SU-DHL-6 (cell line): ENCODE data around the gene GADD45GIP1.
A peak's percentile ranks its signal among the peaks of the same experiment; 100 is the strongest.
"Not testable (repeated sequence)": the region's sequence is repeated elsewhere in the genome, so short reads cannot be mapped to it uniquely, and the experiment has no call there.

Experiments
- H2AFZ ChIP-seq: fragments of 200-600 bp; sonication (generic); 2 replicates; pipeline ENCODE4 v1.6.1; 2014; ENCODE audit warnings: low read depth, mild to moderate bottlenecking, moderate library complexity, mixed read lengths, antibody characterized with exemption, low read length; ENCODE audit not compliant: severe bottlenecking
- H3F3A ChIP-seq: fragments of 200-600 bp; shearing (Covaris generic); 2 replicates; pipeline ENCODE4 v1.6.0; 2016; ENCODE audit warnings: antibody characterized with exemption, mild to moderate bottlenecking; ENCODE audit not compliant: insufficient read depth
- H3K27ac ChIP-seq: fragments of 200-600 bp; sonication (generic); 2 replicates; pipeline ENCODE4 v1.5.1; 2016; ENCODE audit warnings: low read depth, mild to moderate bottlenecking, low read length, moderate library complexity, mixed read lengths
- H3K27me3 ChIP-seq: fragments of 200-600 bp; sonication (generic), shearing (Covaris generic); 2 replicates; pipeline ENCODE4 v1.6.0; 2014; ENCODE audit warnings: mild to moderate bottlenecking, low read length
- H3K36me3 ChIP-seq: fragments of 200-600 bp; sonication (generic); 2 replicates; pipeline ENCODE4 v1.6.1; 2014; ENCODE audit warnings: mild to moderate bottlenecking, low read length, mixed read lengths
- H3K4me2 ChIP-seq: fragments of 300-600, 200-600 bp; shearing (Covaris generic), sonication (generic); 2 replicates; pipeline ENCODE4 v1.6.0; 2014; ENCODE audit warnings: low read length, low read depth, mild to moderate bottlenecking; ENCODE audit not compliant: poor library complexity, severe bottlenecking
- H3K4me3 ChIP-seq: fragments of 200-600 bp; sonication (generic); 2 replicates; pipeline ENCODE4 v1.5.1; 2014; ENCODE audit warnings: antibody characterized with exemption, low read length, mild to moderate bottlenecking, mixed read lengths; ENCODE audit not compliant: insufficient read depth, poor library complexity, severe bottlenecking
- H3K79me2 ChIP-seq: fragments of 200-600 bp; sonication (generic); 2 replicates; pipeline ENCODE4 v1.6.1; 2014; ENCODE audit warnings: mild to moderate bottlenecking, low read length, moderate library complexity; ENCODE audit not compliant: insufficient read depth
- H3K9ac ChIP-seq: fragments of 200-600 bp; sonication (generic); 2 replicates; pipeline ENCODE4 v1.7.0; 2014; ENCODE audit warnings: mild to moderate bottlenecking, low read length
- H3K9me2 ChIP-seq: fragments of 200-600 bp; sonication (generic); replicated peaks from 2 replicates; pipeline ENCODE4 v1.6.1; 2014; ENCODE audit warnings: low read length; ENCODE audit not compliant: insufficient read depth
- H3K9me3 ChIP-seq: fragments of 200-600 bp; sonication (generic); 2 replicates; pipeline ENCODE4 v1.6.1; 2014; ENCODE audit warnings: low read length, mixed read lengths; ENCODE audit not compliant: insufficient read depth
- H4K20me1 ChIP-seq: fragments of 200-600 bp; sonication (generic); 2 replicates; pipeline ENCODE4 v1.6.1; 2014; ENCODE audit warnings: low read depth, mild to moderate bottlenecking, antibody characterized with exemption, low read length, moderate library complexity, mixed read lengths
- EZH2phosphoT487 ChIP-seq: fragments of 200-600 bp; sonication (generic), shearing (Covaris generic); conservative IDR thresholded peaks from 2 replicates; pipeline ENCODE4 v1.6.1; 2018; ENCODE audit warnings: mild to moderate bottlenecking, antibody characterized with exemption, low read length, moderate library complexity, mixed read lengths
- TF ChIP-seq, protein P1 (sequence below): fragments of 200-600 bp; sonication (generic); IDR thresholded peaks from one replicate; pipeline ENCODE4 v1.5.1; 2017; ENCODE audit warnings: antibody characterized with exemption, mild to moderate bottlenecking, low read length, moderate library complexity; ENCODE audit not compliant: insufficient read depth, poor library complexity, severe bottlenecking

Gene GADD45GIP1

GRCh38 chr19:12953138-12953798 lies 3.8 kb downstream of the GADD45GIP1 start:
- H3F3A ChIP-seq: peaks cover 43% of the 10 kb centered on the region
- H3K79me2 ChIP-seq: peaks cover 29% of the 10 kb centered on the region
- H3K9me3 ChIP-seq: no peaks in the 10 kb centered on the region
- peak overlapping the region; percentile 69 for H3K4me2 ChIP-seq
- H3K4me3 ChIP-seq: no peak overlapping the region
- peak overlapping the region; percentile 56; the same call in 1 of the 2 replicates for H3K27ac ChIP-seq
- 0 out of 2 replicates have a peak overlapping the region, but pooled peaks have one; percentile 10 for H3K9ac ChIP-seq
- H3K27me3 ChIP-seq: no peaks in the 10 kb centered on the region
- no peaks in the 10 kb centered on the region; the same call in 1 of the 2 replicates for H4K20me1 ChIP-seq
- 0 out of 2 replicates have a peak, but pooled peaks cover 7% of the 10 kb centered on the region for H3K36me3 ChIP-seq
- H2AFZ ChIP-seq: no peak overlapping the region
- H3K9me2 ChIP-seq: no peaks in the 10 kb centered on the region
- TF ChIP-seq, protein P1, sequence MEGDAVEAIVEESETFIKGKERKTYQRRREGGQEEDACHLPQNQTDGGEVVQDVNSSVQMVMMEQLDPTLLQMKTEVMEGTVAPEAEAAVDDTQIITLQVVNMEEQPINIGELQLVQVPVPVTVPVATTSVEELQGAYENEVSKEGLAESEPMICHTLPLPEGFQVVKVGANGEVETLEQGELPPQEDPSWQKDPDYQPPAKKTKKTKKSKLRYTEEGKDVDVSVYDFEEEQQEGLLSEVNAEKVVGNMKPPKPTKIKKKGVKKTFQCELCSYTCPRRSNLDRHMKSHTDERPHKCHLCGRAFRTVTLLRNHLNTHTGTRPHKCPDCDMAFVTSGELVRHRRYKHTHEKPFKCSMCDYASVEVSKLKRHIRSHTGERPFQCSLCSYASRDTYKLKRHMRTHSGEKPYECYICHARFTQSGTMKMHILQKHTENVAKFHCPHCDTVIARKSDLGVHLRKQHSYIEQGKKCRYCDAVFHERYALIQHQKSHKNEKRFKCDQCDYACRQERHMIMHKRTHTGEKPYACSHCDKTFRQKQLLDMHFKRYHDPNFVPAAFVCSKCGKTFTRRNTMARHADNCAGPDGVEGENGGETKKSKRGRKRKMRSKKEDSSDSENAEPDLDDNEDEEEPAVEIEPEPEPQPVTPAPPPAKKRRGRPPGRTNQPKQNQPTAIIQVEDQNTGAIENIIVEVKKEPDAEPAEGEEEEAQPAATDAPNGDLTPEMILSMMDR: no peak
- TF ChIP-seq EZH2phosphoT487: no peak

DNA sequence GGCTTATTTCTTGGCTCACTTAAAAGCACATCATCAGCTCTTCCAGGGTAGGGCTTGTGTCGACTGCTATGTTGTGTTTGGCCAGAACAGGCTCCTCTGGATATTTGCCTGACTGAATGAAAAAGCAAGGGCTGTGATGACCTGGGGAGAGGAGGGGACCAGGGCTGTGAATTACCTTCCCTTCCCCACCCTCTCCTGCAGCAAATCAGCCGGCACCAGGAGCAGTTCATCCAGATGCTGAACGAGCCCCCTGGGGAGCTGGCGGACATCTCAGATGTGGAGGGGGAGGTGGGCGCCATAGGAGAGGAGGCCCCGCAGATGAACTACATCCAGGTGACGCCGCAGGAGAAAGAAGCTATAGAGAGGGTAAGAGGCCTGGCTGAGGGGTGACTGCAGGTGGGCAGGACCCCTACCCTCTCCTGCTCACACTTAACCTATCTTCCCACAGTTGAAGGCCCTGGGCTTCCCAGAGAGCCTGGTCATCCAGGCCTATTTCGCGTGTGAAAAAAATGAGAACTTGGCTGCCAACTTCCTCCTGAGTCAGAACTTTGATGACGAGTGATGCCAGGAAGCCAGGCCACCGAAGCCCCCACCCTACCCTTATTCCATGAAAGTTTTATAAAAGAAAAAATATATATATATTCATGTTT lies 4.4 kb downstream of the GADD45GIP1 start:
- Histone ChIP-seq H3K27ac (no peak overlapping the region), H3K79me2 (peaks cover 34% of the 10 kb centered on the region)

DNA sequence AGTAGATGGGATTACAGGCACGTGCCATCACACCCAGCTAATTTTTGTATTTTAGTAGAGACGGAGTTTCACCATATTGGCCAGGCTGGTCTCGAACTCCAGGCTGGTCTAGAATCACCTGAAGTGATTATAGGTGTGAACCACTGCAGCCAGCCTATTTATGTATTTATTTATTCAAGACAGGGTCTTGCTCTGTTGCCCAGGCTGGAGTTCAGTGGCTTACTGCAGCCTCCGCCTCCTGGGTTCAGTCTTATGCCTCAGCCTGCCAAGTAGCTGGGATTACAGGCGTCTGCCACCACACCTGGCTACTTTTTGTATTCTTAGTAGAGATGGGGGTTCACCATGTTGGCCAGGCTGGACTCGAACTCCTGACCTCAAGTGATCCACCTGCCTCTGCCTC lies 5.0 kb downstream of the GADD45GIP1 start:
- H3K9me3 ChIP-seq, H4K20me1 ChIP-seq, H3K9ac ChIP-seq, H3K4me3 ChIP-seq, H2AFZ ChIP-seq, H3K9me2 ChIP-seq, H3K27me3 ChIP-seq, H3K27ac ChIP-seq, H3K4me2 ChIP-seq: not testable (repeated sequence)
- H3F3A ChIP-seq: peaks cover 35% of the 10 kb centered on the region
- peaks cover 10% of the 10 kb centered on the region; the same call in 1 of the 2 replicates for H3K36me3 ChIP-seq
- H3K79me2 ChIP-seq: peaks cover 34% of the 10 kb centered on the region

More for the DNA sequence above, 4.4 kb downstream of the GADD45GIP1 start:
- H3K9ac ChIP-seq: no peak overlapping the region
- TF ChIP-seq, protein P1: no peak
- no peak for TF ChIP-seq EZH2phosphoT487
- no peak overlapping the region for H3K4me2 ChIP-seq
- H4K20me1 ChIP-seq: no peaks in the 10 kb centered on the region; the same call in 1 of the 2 replicates
- H3K36me3 ChIP-seq: 0 out of 2 replicates have a peak, but pooled peaks cover 7% of the 10 kb centered on the region
- H3K4me3 ChIP-seq: no peak overlapping the region
- no peak overlapping the region for H2AFZ ChIP-seq
- no peaks in the 10 kb centered on the region for H3K9me3 ChIP-seq
- H3K9me2 ChIP-seq: no peaks in the 10 kb centered on the region
- peaks cover 39% of the 10 kb centered on the region for H3F3A ChIP-seq
- H3K27me3 ChIP-seq: no peaks in the 10 kb centered on the region
